A673 (cell line): ENCODE measurements around the gene CYTH2. TPM values are rescaled to one million over a fixed set of nuclear protein-coding genes. Genes with fewer than 3 reads are reported as not detected.

Experiments
- Bru-seq: library from RNA; stranded (reverse); fragments of 400-500 nt; gene quantifications from one replicate; lab custom pipeline; 2021; lab: Mats Ljungman, UMichigan
- BruChase-seq, 2 experiments: library from RNA; stranded (reverse); fragments of 400-500 nt; gene quantifications; one replicate each; lab custom pipeline; 2021; lab: Mats Ljungman, UMichigan
- BruUV-seq: library from RNA; stranded (reverse); fragments of 400-500 nt; replicated peaks from 2 replicates; lab custom pipeline; 2021; lab: Mats Ljungman, UMichigan
- CTCF ChIA-PET: fragments of 300-600 bp; sonication (Branson Sonifier 250); formaldehyde crosslinking; loops from one replicate; lab custom pipeline; 2022; ENCODE audit warnings: antibody characterized with exemption; lab: Charles Lee
- POLR2A ChIA-PET: fragments of 300-600 bp; sonication (Branson Sonifier 250); formaldehyde crosslinking; loops from one replicate; lab custom pipeline; 2022; ENCODE audit warnings: antibody characterized with exemption; ENCODE audit not compliant: low non-redundant PET; lab: Charles Lee
- DNase-seq: peaks from one replicate; pipeline ENCODE4 v3.0.0-alpha.2; 2015; ENCODE audit warnings: low spot score
- H3K27ac ChIP-seq: fragments of 200-600 bp; sonication (generic); 2 replicates; pipeline ENCODE4 v1.5.1; 2016; ENCODE audit warnings: mixed run types, low read depth, mild to moderate bottlenecking, mixed read lengths, antibody characterized with exemption, low read length; ENCODE audit not compliant: poor library complexity, severe bottlenecking
- H3K27me3 ChIP-seq: fragments of 200-600 bp; sonication (generic); replicated peaks from 2 replicates; pipeline ENCODE4 v1.6.1; 2017; ENCODE audit warnings: mixed run types, low read depth, mild to moderate bottlenecking, mixed read lengths, antibody characterized with exemption, low read length; ENCODE audit not compliant: insufficient read depth, poor library complexity
- H3K36me3 ChIP-seq: fragments of 200-600 bp; sonication (generic); 2 replicates; pipeline ENCODE4 v1.6.1; 2016; ENCODE audit warnings: mixed run types, mild to moderate bottlenecking, mixed read lengths, antibody characterized with exemption, low read length; ENCODE audit not compliant: insufficient read depth, poor library complexity, severe bottlenecking
- H3K4me1 ChIP-seq: fragments of 200-600 bp; sonication (generic); 2 replicates; pipeline ENCODE4 v1.6.1; 2017; ENCODE audit warnings: mixed run types, mild to moderate bottlenecking, mixed read lengths, antibody characterized with exemption, low read length; ENCODE audit not compliant: insufficient read depth, poor library complexity, severe bottlenecking
- H3K4me3 ChIP-seq: fragments of 200-600 bp; sonication (generic); 2 replicates; pipeline ENCODE4 v1.5.1; 2016; ENCODE audit warnings: low read depth, mixed run types, mild to moderate bottlenecking, mixed read lengths, low read length; ENCODE audit not compliant: poor library complexity, severe bottlenecking
- H3K9me3 ChIP-seq: fragments of 200-600 bp; sonication (generic); 2 replicates; pipeline ENCODE4 v1.6.1; 2016; ENCODE audit warnings: mixed run types, low read depth, mild to moderate bottlenecking, mixed read lengths, antibody characterized with exemption, low read length; ENCODE audit not compliant: poor library complexity, severe bottlenecking
- EZH2 ChIP-seq: fragments of 200-600 bp; sonication (generic); IDR thresholded peaks from 2 replicates; pipeline ENCODE4 v1.6.1; 2017; ENCODE audit warnings: borderline replicate concordance, low read depth, mild to moderate bottlenecking, mixed read lengths, antibody characterized with exemption, low read length; ENCODE audit not compliant: poor library complexity, severe bottlenecking
- intact Hi-C: fragments of 100-400 bp; cut with micrococcal nuclease; formaldehyde crosslinking; loops from one replicate; pipeline ENCODE4 v1.10.0; 2022; ENCODE audit not compliant: unreplicated experiment
- long read RNA-seq: library from polyadenylated mRNA; stranded (forward); transcript quantifications from one replicate; pipeline ENCODE4 v2.0.0, GENCODE V29; 2022
- total RNA-seq: library from RNA; stranded (reverse); gene quantifications from 2 replicates; pipeline ENCODE4 v1.2.3, GENCODE V29; 2021
- TF ChIP-seq, protein P1 (sequence below): fragments of 300-800, 200-600 bp; sonication (generic); conservative IDR thresholded peaks from 2 replicates; pipeline ENCODE4 v1.5.1; 2017; ENCODE audit warnings: low read depth, mild to moderate bottlenecking, antibody characterized with exemption, low read length, moderate library complexity, mixed read lengths

CYTH2 gene, protein sequence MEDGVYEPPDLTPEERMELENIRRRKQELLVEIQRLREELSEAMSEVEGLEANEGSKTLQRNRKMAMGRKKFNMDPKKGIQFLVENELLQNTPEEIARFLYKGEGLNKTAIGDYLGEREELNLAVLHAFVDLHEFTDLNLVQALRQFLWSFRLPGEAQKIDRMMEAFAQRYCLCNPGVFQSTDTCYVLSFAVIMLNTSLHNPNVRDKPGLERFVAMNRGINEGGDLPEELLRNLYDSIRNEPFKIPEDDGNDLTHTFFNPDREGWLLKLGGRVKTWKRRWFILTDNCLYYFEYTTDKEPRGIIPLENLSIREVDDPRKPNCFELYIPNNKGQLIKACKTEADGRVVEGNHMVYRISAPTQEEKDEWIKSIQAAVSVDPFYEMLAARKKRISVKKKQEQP
- total RNA-seq = 120 and 125 TPM in 2 replicates
- percentile 80 among the genes with signal in this experiment for Bru-seq, nascent RNA
- percentile 89 among the genes with signal in this experiment for BruChase-seq, experiment 1, labeled RNA remaining after a 2-hour chase
- percentile 95 among the genes with signal in this experiment for BruChase-seq, experiment 2, labeled RNA remaining after a 6-hour chase
- long read RNA-seq, full-length matches to known transcripts = 122 of 154 reads
- long read RNA-seq, partial matches to known transcripts = 9 of 154 reads
- long read RNA-seq, other reads (novel, unspliced or antisense) = 23 of 154 reads

DNA sequence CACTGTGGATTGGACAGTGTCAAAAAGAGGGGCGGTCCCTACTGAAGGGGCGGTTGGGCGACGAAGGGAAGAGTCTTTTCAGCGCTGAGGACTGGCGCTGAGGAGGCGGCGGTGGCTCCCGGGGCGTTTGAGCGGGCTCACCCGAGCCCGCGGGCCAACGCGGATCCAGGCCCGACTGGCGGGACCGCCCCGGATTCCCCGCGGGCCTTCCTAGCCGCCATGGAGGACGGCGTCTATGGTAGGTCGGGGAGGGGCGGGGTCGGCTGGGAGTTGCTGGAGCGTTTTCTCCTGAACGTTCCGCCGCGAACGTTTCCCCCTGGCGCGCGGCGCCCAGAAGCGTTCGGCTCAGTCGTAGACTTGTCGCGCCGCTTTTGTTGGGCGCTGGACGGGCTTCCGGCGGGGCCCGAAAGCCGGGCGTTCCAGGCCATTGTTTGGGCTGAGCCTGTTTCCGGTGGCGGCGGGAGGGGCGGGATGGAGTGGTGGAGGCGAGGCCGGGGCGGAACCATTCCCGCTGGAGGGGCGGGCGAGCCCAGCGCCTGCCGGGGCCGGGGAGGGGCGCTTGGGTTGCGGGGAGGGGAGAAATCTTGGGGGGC, at the start of gene CYTH2:
Gene CYTH2, plus strand, starts transcription at position 81 of the 593 bp plus-strand sequence. Its CDS starts 139 bp downstream, at position 220.
- Histone ChIP-seq H3K36me3 (peaks cover 47% of the 10 kb centered on the region), H3K4me1 (peaks cover 21% of the 10 kb centered on the region), H3K27ac (peak within 1 kb of the TSS; percentile 99), H3K4me3 (peak within 1 kb of the TSS; percentile 87), H3K9me3 (no peaks in the 10 kb centered on the region), H3K27me3 (no peaks in the 10 kb centered on the region)
- TF ChIP-seq, protein P1, sequence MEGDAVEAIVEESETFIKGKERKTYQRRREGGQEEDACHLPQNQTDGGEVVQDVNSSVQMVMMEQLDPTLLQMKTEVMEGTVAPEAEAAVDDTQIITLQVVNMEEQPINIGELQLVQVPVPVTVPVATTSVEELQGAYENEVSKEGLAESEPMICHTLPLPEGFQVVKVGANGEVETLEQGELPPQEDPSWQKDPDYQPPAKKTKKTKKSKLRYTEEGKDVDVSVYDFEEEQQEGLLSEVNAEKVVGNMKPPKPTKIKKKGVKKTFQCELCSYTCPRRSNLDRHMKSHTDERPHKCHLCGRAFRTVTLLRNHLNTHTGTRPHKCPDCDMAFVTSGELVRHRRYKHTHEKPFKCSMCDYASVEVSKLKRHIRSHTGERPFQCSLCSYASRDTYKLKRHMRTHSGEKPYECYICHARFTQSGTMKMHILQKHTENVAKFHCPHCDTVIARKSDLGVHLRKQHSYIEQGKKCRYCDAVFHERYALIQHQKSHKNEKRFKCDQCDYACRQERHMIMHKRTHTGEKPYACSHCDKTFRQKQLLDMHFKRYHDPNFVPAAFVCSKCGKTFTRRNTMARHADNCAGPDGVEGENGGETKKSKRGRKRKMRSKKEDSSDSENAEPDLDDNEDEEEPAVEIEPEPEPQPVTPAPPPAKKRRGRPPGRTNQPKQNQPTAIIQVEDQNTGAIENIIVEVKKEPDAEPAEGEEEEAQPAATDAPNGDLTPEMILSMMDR = no peak
- TF ChIP-seq EZH2 = no peak
- CTCF ChIA-PET = no interaction called here
- intact Hi-C loops = no loop called here
- BruUV-seq = no TSS peak
- peak; percentile 92 for DNase-seq
- POLR2A ChIA-PET = no interaction called here

- no peak for TF ChIP-seq EZH2
- TF ChIP-seq, protein P1 = no peak
- no peaks in the 10 kb centered on the region for H3K36me3 ChIP-seq
- ChIA-PET CTCF (no interaction called here), POLR2A (no interaction called here)
- no TSS peak for BruUV-seq
- no peak overlapping the region for H3K27ac ChIP-seq
- H3K9me3 ChIP-seq = no peaks in the 10 kb centered on the region
- H3K27me3 ChIP-seq = no peaks in the 10 kb centered on the region
- no peak for DNase-seq
- H3K4me1 ChIP-seq = peaks cover 16% of the 10 kb centered on the region
- no peak overlapping the region for H3K4me3 ChIP-seq
- intact Hi-C loops = no loop called here
These were observed 47.6 kb upstream of the CYTH2 start for GRCh38 chr19:48421548-48421947.

DNA sequence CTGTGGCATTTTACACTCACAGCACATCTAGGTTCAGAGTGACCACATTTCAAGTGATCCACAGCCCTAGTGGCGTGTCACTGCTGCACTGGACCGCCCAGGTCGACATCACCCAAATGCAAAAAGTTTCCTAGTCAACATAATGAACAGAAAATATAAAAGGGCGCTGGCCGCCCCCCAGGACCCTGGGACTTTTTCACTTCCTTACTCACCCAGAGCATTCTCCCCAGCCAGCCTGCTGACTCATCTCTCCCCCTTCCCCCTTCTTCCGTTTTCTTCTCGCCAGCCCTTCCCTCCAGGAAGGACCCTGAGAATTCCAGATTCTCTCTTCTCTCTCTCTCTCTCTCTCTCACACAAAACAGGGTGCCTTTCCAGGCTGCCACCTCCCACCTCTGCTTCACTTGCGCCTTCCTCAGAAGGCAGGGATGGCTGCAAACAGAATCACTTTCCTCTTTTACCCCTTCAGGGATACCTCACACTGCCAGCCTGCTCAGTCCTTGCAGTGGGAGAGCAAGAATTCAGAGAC, 44.4 kb upstream of the CYTH2 start:
- no peak overlapping the region for H3K4me3 ChIP-seq
- no peak for TF ChIP-seq EZH2
- TF ChIP-seq, protein P1 = no peak
- BruUV-seq = no TSS peak
- H3K27ac ChIP-seq = peak overlapping the region; percentile 92
- peaks cover 16% of the 10 kb centered on the region for H3K4me1 ChIP-seq
- no peaks in the 10 kb centered on the region for H3K9me3 ChIP-seq
- H3K36me3 ChIP-seq = no peaks in the 10 kb centered on the region
- no peaks in the 10 kb centered on the region for H3K27me3 ChIP-seq
- POLR2A ChIA-PET = no interaction called here
- intact Hi-C loops = no loop called here
- peak; percentile 75 for DNase-seq
- CTCF ChIA-PET = interaction anchor here (0.7 kb wide), 1 partner anchor 418 kb away, joined by 8 read pairs; no protein-coding TSS in a partner anchor
